NCI-H1436 treated with DMSO at 0.1 percent for 48 hours (cell line): ENCODE results near the gene ORM2.
"Not testable (repeated sequence)": the region's sequence is repeated elsewhere in the genome, so short reads cannot be mapped to it uniquely, and the experiment has no call there.

Experiments used
- DNase-seq: peaks from one replicate; lab custom pipeline; 2025; lab: John Stamatoyannopoulos, UW

Gene ORM2

GRCh38 chr9:114332474-114333040 is 2.9 kb downstream of the ORM2 start:
- DNase-seq: not testable (repeated sequence)

GRCh38 chr9:114333718-114334117 is 4.0 kb downstream of the ORM2 start:
- DNase-seq: not testable (repeated sequence)

- DNase-seq: no peak
These were observed 4.8 kb downstream of the ORM2 start for GRCh38 chr9:114334490-114334889.

- DNase-seq: no peak
These were observed 6.1 kb downstream of the ORM2 start for GRCh38 chr9:114335745-114336144.

- DNase-seq: no peak
These were observed 6.5 kb downstream of the ORM2 start for GRCh38 chr9:114336157-114336556.

- no peak for DNase-seq
These were observed 7.2 kb downstream of the ORM2 start for GRCh38 chr9:114336699-114337395.

- no peak for DNase-seq
These were observed 8.5 kb downstream of the ORM2 start for GRCh38 chr9:114338187-114338586.

GRCh38 chr9:114339130-114339908 is 9.7 kb downstream of the ORM2 start:
- DNase-seq: no peak

- DNase-seq: no peak
These were observed 11.6 kb downstream of the ORM2 start for GRCh38 chr9:114341152-114341830.

- DNase-seq: no peak
These were observed 12.3 kb downstream of the ORM2 start for GRCh38 chr9:114341991-114342390.

GRCh38 chr9:114342755-114343440 is 13.2 kb downstream of the ORM2 start:
- DNase-seq: no peak

GRCh38 chr9:114343471-114344187 is 14.0 kb downstream of the ORM2 start:
- no peak for DNase-seq

GRCh38 chr9:114344188-114344566 is 14.5 kb downstream of the ORM2 start:
- DNase-seq: no peak

GRCh38 chr9:114344692-114345091 is 15.0 kb downstream of the ORM2 start:
- no peak for DNase-seq

GRCh38 chr9:114345493-114346065 is 15.9 kb downstream of the ORM2 start:
- DNase-seq: no peak

GRCh38 chr9:114346146-114346545 is 16.5 kb downstream of the ORM2 start:
- DNase-seq: no peak

GRCh38 chr9:114347675-114348074 is 18.0 kb downstream of the ORM2 start:
- no peak for DNase-seq

GRCh38 chr9:114348261-114348905 is 18.7 kb downstream of the ORM2 start:
- DNase-seq: no peak

- DNase-seq: no peak
These were observed 19.3 kb downstream of the ORM2 start for GRCh38 chr9:114348906-114349482.
